ENCODE data around the gene IQCM.

GRCh38 chr4:149404143-149404542, 411.5 kb downstream of the IQCM start:
- TF ChIP-seq, protein P1, sequence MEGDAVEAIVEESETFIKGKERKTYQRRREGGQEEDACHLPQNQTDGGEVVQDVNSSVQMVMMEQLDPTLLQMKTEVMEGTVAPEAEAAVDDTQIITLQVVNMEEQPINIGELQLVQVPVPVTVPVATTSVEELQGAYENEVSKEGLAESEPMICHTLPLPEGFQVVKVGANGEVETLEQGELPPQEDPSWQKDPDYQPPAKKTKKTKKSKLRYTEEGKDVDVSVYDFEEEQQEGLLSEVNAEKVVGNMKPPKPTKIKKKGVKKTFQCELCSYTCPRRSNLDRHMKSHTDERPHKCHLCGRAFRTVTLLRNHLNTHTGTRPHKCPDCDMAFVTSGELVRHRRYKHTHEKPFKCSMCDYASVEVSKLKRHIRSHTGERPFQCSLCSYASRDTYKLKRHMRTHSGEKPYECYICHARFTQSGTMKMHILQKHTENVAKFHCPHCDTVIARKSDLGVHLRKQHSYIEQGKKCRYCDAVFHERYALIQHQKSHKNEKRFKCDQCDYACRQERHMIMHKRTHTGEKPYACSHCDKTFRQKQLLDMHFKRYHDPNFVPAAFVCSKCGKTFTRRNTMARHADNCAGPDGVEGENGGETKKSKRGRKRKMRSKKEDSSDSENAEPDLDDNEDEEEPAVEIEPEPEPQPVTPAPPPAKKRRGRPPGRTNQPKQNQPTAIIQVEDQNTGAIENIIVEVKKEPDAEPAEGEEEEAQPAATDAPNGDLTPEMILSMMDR (IDR thresholded peaks at IDR 0.05): no peak
- TF ChIP-seq POLR2A (IDR thresholded peaks at IDR 0.05): no peak

Measured in esophagus squamous epithelium (tissue), 4 donors.